ENCODE measurements around the gene DDX55. TPM values are rescaled to one million over a fixed set of nuclear protein-coding genes. Genes with fewer than 3 reads are reported as not detected.
"Not testable (repeated sequence)": the region's sequence is repeated elsewhere in the genome, so short reads cannot be mapped to it uniquely, and the experiment has no call there.

The DDX55 gene
- total and polyA plus RNA-seq, 2 of the 13 experiments (the other 11 are each of a cell fraction or from before 2014, with no cell fraction given) = 22.2 to 37.0 TPM

- H3K4me3 ChIP-seq (replicated peaks in 1 of 3; ENCODE audit: insufficient read depth in 1 of 3, low read depth in 2 of 3, low read length in 3 of 3) = not testable (repeated sequence)
Observed at GRCh38 chr12:123558487-123558886, 43.4 kb upstream of the DDX55 start.

GRCh38 chr12:123559468-123559867, 42.4 kb upstream of the DDX55 start:
- Histone ChIP-seq H3K36me3 (replicated peaks in 1 of 2; ENCODE audit: control insufficient read depth in 1 of 2, insufficient read depth in 2 of 2, low read length in 2 of 2) (no peaks in the 10 kb centered on the region), H3K9ac (ENCODE audit: insufficient read depth, low read depth, low read length) (no peak overlapping the region), H3K9me3 (ENCODE audit: low read length) (no peaks in the 10 kb centered on the region), H3K27ac (ENCODE audit: extremely low read length, insufficient read depth, low read length) (no peak overlapping the region), H2AFZ (ENCODE audit: low read length) (no peak overlapping the region), H3K4me2 (ENCODE audit: low read depth, low read length) (no peak overlapping the region), H3K4me1 (ENCODE audit: insufficient read depth, low read length) (no peaks in the 10 kb centered on the region), H3K4me3 (replicated peaks in 1 of 3; ENCODE audit: insufficient read depth in 1 of 3, low read depth in 2 of 3, low read length in 3 of 3) (no peak overlapping the region), H3K27me3 (ENCODE audit: control insufficient read depth in 1 of 2, insufficient read depth in 2 of 2, low read length in 2 of 2) (peaks cover 2 to 10% of the 10 kb centered on the region in 2 experiments; a peak in 2 of 5 replicates), H4K20me1 (ENCODE audit: insufficient read depth, low read length) (no peaks in the 10 kb centered on the region), H3K79me2 (ENCODE audit: insufficient read depth, low read length) (no peaks in the 10 kb centered on the region)
- TF ChIP-seq CSRNP1 (CRISPR knock-in tag; IDR thresholded peaks at IDR 0.05) (no peak), FOXP4 (CRISPR knock-in tag; IDR thresholded peaks at IDR 0.05) (no peak), TAF1 (CRISPR knock-in tag; IDR thresholded peaks at IDR 0.05) (no peak), IRF1 (CRISPR knock-in tag; IDR thresholded peaks at IDR 0.05; ENCODE audit: low read depth) (no peak), ZBTB1 (CRISPR knock-in tag; IDR thresholded peaks at IDR 0.05; ENCODE audit: borderline replicate concordance) (no peak), ZNF580 (CRISPR knock-in tag; IDR thresholded peaks at IDR 0.05; ENCODE audit: borderline replicate concordance, low read depth) (no peak), ATF7 (IDR thresholded peaks at IDR 0.05) (no peak), ATF7 (CRISPR knock-in tag; IDR thresholded peaks at IDR 0.05) (no peak)
- CTCF ChIA-PET (ENCODE audit: low intra/inter-chr PET ratio, low total read pairs) = no interaction called here
- intact Hi-C loops (cut with micrococcal nuclease; ENCODE audit: unreplicated experiment) = no loop called here
- in situ Hi-C loops (cut with HindIII; ENCODE audit: extremely low pct_ligation_motif_present, low pct_unique_long_range_greater_than_20kb) = no loop called here
- WGBS (ENCODE audit: low lambda C conversion rate) = 53% methylated on average over 3 of the region's 3 CpGs
- POLR2A ChIA-PET = interaction anchor here (0.7 to 1.0 kb wide), 2 partner anchors 12 to 24 kb away, joined by 4 to 5 read pairs; partner anchors contain the start of gene TMED2
- no TSS peak for BruUV-seq (replicated peaks)
- no peak for FAIRE-seq
- DNase-seq (ENCODE audit: low spot score) = no peak
- ATAC-seq = no peak

More at GRCh38 chr12:123558487-123558886, 43.4 kb upstream of the DDX55 start:
- POLR2A ChIA-PET; H4K20me1 ChIP-seq (ENCODE audit: insufficient read depth, low read length); H3K36me3 ChIP-seq (replicated peaks in 1 of 2; ENCODE audit: control insufficient read depth in 1 of 2, insufficient read depth in 2 of 2, low read length in 2 of 2); H3K79me2 ChIP-seq (ENCODE audit: insufficient read depth, low read length); ATAC-seq; H3K9me3 ChIP-seq (ENCODE audit: low read length); BruUV-seq (replicated peaks); DNase-seq (ENCODE audit: low spot score); H2AFZ ChIP-seq (ENCODE audit: low read length); H3K27ac ChIP-seq (ENCODE audit: extremely low read length, insufficient read depth, low read length); H3K4me2 ChIP-seq (ENCODE audit: low read depth, low read length); intact Hi-C loops (cut with micrococcal nuclease; ENCODE audit: unreplicated experiment); FAIRE-seq; H3K4me1 ChIP-seq (ENCODE audit: insufficient read depth, low read length); H3K9ac ChIP-seq (ENCODE audit: insufficient read depth, low read depth, low read length); in situ Hi-C loops (cut with HindIII; ENCODE audit: extremely low pct_ligation_motif_present, low pct_unique_long_range_greater_than_20kb); CTCF ChIA-PET (ENCODE audit: low intra/inter-chr PET ratio, low total read pairs): not testable (repeated sequence)
- H3K27me3 ChIP-seq (ENCODE audit: control insufficient read depth in 1 of 2, insufficient read depth in 2 of 2, low read length in 2 of 2) = peaks cover 2 to 10% of the 10 kb centered on the region in 2 experiments; a peak in 2 of 5 replicates
- 91% methylated on average over 8 of the region's 14 CpGs for WGBS (ENCODE audit: low lambda C conversion rate)

All from HepG2 (cell line).